Umbilical cord (tissue), 2 donors: ENCODE data around the gene BCOR. TPM values are rescaled to one million over a fixed set of nuclear protein-coding genes. Genes with fewer than 3 reads are reported as not detected.

Source experiments
- DNase-seq: peaks from one replicate; pipeline ENCODE4 v3.0.0-alpha.2; 2015; ENCODE audit warnings: low spot score
- total RNA-seq: library from RNA; depleted of rRNA; stranded (reverse); fragments of >200 nt; gene quantifications from one replicate; pipeline ENCODE4 v1.2.3, GENCODE V29; 2014; ENCODE audit warnings: low replicate concordance; ENCODE audit not compliant: insufficient read depth

BCOR gene
- total RNA-seq, 1 donor from 2014 or later = 16.1 TPM

GRCh38 chrX:40005292-40006011, 92.3 kb downstream of the BCOR start:
- DNase-seq = no peak

GRCh38 chrX:40004921-40005291, 92.9 kb downstream of the BCOR start:
- no peak for DNase-seq

- DNase-seq = no peak
These were observed 93.6 kb downstream of the BCOR start for GRCh38 chrX:40004246-40004535.

GRCh38 chrX:40003428-40004245, 94.1 kb downstream of the BCOR start:
- DNase-seq = peak; percentile 59

DNA sequence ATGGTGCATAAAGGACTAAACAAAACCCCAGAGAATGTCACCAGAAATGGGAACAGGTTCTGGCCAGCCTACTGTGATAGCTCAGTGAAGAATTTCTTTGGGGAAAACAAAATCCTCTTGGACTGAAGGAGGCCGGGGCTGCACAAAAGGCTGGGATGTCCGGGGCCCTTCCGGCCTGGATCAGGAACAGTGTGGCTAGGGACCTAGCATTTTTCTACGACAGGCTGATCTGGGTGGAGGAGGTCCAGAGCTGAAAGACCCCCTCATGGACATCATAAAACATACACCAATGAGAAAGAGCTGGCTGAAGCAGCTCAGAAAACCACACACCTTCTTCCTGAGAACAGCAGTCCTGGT, 94.7 kb downstream of the BCOR start:
- DNase-seq = no peak
